ENCODE results near the gene PPIL4.

PPIL4 gene, protein sequence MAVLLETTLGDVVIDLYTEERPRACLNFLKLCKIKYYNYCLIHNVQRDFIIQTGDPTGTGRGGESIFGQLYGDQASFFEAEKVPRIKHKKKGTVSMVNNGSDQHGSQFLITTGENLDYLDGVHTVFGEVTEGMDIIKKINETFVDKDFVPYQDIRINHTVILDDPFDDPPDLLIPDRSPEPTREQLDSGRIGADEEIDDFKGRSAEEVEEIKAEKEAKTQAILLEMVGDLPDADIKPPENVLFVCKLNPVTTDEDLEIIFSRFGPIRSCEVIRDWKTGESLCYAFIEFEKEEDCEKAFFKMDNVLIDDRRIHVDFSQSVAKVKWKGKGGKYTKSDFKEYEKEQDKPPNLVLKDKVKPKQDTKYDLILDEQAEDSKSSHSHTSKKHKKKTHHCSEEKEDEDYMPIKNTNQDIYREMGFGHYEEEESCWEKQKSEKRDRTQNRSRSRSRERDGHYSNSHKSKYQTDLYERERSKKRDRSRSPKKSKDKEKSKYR

DNA sequence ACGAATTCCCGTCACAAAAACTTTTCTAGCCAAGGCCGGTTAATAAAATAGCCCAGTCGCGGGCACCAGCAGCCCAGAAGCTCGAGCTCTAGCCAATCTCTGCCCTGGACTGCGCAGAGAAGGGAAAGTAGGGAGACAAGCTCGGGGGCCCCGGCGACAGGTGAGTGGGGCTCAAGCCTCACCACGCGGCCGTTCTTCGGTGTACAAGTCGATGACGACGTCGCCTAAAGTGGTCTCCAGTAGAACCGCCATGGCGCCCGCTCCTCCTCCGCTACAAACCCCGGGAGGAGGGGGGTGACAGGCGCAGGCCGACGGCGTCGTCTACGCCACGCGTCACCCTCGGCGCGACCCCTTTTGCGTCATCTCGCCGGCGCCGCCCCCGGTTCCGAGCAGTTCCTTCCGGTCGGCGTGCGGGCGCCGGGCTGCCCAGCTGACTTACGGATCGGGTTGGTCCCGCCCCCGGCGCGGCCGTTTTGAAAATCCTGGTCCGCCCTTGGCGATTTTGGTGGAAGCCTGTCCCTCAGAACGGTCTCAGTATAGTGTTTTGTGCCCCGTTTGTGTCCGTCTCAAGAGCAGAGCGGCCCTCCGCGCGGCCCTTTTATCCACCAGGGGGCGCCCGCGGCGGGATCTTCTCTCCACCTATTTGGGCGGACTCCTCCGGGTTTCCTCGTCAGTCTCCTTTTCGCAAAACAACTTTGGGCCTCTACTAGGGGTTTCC lies at the start of gene PPIL4:
PPIL4 (minus strand) TSS at position 290 of the 718 bp plus-strand sequence; CDS start at position 252, 38 bp downstream.
- Histone ChIP-seq H3K9ac (ENCODE audit: low read length) (peak within 1 kb of the TSS; percentile 97), H3K79me2 (ENCODE audit: low read length) (peaks cover 47% of the 10 kb centered on the region), H3K9me3 (ENCODE audit: insufficient read depth, low read length) (no peaks in the 10 kb centered on the region), H3K4me2 (ENCODE audit: low read length) (peak within 1 kb of the TSS; percentile 76), H2AFZ (ENCODE audit: low read depth, low read length) (peak within 1 kb of the TSS; percentile 42; the same call in 1 of the 2 replicates), H3K27me3 (ENCODE audit: low read depth, low read length) (no peaks in the 10 kb centered on the region), H3K27ac (ENCODE audit: low read length) (peak within 1 kb of the TSS; percentile 88), H3K4me3 (ENCODE audit: low read length) (peak within 1 kb of the TSS; percentile 99), H3K4me1 (ENCODE audit: low read length) (peaks cover 11% of the 10 kb centered on the region), H3K36me3 (replicated peaks; ENCODE audit: low read depth, low read length) (no peaks in the 10 kb centered on the region), H4K20me1 (ENCODE audit: insufficient read depth, low read length) (peaks cover 6% of the 10 kb centered on the region; the same call in 1 of the 2 replicates)
- TF ChIP-seq EZH2phosphoT487 (IDR thresholded peaks at IDR 0.05; ENCODE audit: low read depth) = no peak
- TF ChIP-seq, protein P1, sequence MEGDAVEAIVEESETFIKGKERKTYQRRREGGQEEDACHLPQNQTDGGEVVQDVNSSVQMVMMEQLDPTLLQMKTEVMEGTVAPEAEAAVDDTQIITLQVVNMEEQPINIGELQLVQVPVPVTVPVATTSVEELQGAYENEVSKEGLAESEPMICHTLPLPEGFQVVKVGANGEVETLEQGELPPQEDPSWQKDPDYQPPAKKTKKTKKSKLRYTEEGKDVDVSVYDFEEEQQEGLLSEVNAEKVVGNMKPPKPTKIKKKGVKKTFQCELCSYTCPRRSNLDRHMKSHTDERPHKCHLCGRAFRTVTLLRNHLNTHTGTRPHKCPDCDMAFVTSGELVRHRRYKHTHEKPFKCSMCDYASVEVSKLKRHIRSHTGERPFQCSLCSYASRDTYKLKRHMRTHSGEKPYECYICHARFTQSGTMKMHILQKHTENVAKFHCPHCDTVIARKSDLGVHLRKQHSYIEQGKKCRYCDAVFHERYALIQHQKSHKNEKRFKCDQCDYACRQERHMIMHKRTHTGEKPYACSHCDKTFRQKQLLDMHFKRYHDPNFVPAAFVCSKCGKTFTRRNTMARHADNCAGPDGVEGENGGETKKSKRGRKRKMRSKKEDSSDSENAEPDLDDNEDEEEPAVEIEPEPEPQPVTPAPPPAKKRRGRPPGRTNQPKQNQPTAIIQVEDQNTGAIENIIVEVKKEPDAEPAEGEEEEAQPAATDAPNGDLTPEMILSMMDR (IDR thresholded peaks at IDR 0.05; ENCODE audit: low read depth, low read length) = peak; percentile 94

DNA sequence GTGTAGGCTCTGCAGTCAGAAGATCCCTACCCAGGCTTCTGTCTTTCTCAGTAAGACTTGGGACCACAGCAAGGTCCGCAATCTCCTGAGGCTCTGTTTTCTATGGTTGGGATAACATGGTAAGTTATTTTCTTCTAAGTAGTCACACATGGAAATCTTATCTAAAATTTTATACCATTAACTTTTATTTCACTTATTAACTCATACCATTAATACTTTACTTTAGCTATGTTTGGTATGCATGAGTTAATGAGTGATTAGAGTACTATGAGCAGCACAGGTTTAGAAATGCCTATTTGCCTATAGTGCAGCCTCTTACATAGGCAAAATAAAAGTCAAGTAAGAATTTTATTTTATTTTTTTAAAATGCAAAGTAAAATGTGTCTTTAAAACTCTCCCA lies 47.6 kb upstream of the PPIL4 start:
- Histone ChIP-seq H3K27ac (ENCODE audit: low read length) (no peak overlapping the region), H3K4me1 (ENCODE audit: low read length) (no peaks in the 10 kb centered on the region), H3K4me2 (ENCODE audit: low read length) (no peak overlapping the region), H3K9me3 (ENCODE audit: insufficient read depth, low read length) (no peaks in the 10 kb centered on the region), H2AFZ (ENCODE audit: low read depth, low read length) (no peak overlapping the region), H3K79me2 (ENCODE audit: low read length) (no peaks in the 10 kb centered on the region), H4K20me1 (ENCODE audit: insufficient read depth, low read length) (no peaks in the 10 kb centered on the region), H3K36me3 (replicated peaks; ENCODE audit: low read depth, low read length) (peaks cover 39% of the 10 kb centered on the region), H3K9ac (ENCODE audit: low read length) (no peak overlapping the region), H3K4me3 (ENCODE audit: low read length) (no peak overlapping the region), H3K27me3 (ENCODE audit: low read depth, low read length) (no peaks in the 10 kb centered on the region)
- no peak for TF ChIP-seq EZH2phosphoT487 (IDR thresholded peaks at IDR 0.05; ENCODE audit: low read depth)
- TF ChIP-seq, protein P1 (IDR thresholded peaks at IDR 0.05; ENCODE audit: low read depth, low read length) = no peak

DNA sequence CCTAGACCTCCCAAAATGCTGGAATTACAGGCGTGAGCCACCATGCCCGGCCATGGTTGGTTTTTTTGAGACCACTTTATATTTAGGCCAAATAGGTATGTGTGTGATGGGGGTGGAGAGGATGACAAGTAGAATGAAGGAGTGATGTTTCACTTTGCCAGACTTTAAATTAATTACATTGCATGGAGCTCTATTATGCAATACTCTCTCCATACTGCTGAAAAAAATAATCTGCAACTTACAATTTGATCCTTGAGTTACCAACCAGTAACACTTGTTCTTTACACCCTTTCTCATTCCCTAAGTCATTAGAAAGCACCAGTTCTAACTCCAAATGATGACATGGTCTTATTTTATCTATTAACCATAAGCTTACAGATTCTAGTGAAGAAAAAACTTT lies 47.1 kb upstream of the PPIL4 start:
- peaks cover 41% of the 10 kb centered on the region for H3K36me3 ChIP-seq (replicated peaks; ENCODE audit: low read depth, low read length)

More for the DNA sequence above, 47.1 kb upstream of the PPIL4 start:
- H2AFZ ChIP-seq (ENCODE audit: low read depth, low read length) = no peak overlapping the region
- H3K9ac ChIP-seq (ENCODE audit: low read length) = no peak overlapping the region
- no peaks in the 10 kb centered on the region for H3K79me2 ChIP-seq (ENCODE audit: low read length)
- H3K4me2 ChIP-seq (ENCODE audit: low read length) = no peak overlapping the region
- H4K20me1 ChIP-seq (ENCODE audit: insufficient read depth, low read length) = no peaks in the 10 kb centered on the region
- H3K27me3 ChIP-seq (ENCODE audit: low read depth, low read length) = no peaks in the 10 kb centered on the region
- TF ChIP-seq EZH2phosphoT487 (IDR thresholded peaks at IDR 0.05; ENCODE audit: low read depth) = no peak
- TF ChIP-seq, protein P1 (IDR thresholded peaks at IDR 0.05; ENCODE audit: low read depth, low read length) = no peak
- no peak overlapping the region for H3K27ac ChIP-seq (ENCODE audit: low read length)
- no peak overlapping the region for H3K4me3 ChIP-seq (ENCODE audit: low read length)
- no peaks in the 10 kb centered on the region for H3K4me1 ChIP-seq (ENCODE audit: low read length)
- H3K9me3 ChIP-seq (ENCODE audit: insufficient read depth, low read length) = no peaks in the 10 kb centered on the region

Measured in OCI-LY3 (cell line).